ENCODE measurements around the gene QRICH2. TPM values are rescaled to one million over a fixed set of nuclear protein-coding genes. Genes with fewer than 3 reads are reported as not detected.

QRICH2 gene
- total and polyA plus RNA-seq, 10 of the 15 experiments (the other 5 are each of a cell fraction or from before 2014, with no cell fraction given) = 0.04 to 0.72 (median 0.25) TPM

- ChIA-PET CTCF (interaction anchor here (1.1 to 7.9 kb wide), 7 partner anchors 9 to 81 kb away, joined by 3 to 82 read pairs (median 13); no protein-coding TSS in a partner anchor), RAD21 (ENCODE audit: unreplicated experiment) (interaction anchor here (0.9 to 18.5 kb wide), 9 partner anchors 8 to 135 kb away, joined by 3 to 419 read pairs (median 6); no protein-coding TSS in a partner anchor), SMC1A (ENCODE audit: uncharacterized antibody, unreplicated experiment) (interaction anchor here (0.9 to 8.3 kb wide), 10 partner anchors 9 to 115 kb away, joined by 3 to 226 read pairs (median 8); no protein-coding TSS in a partner anchor), POLR2A (interaction anchor here (4.8 to 17.9 kb wide), 4 partner anchors 11 to 75 kb away, joined by 20 to 427 read pairs (median 212); partner anchors contain the start of gene RNF157)
- TF ChIP-seq BMI1 (IDR thresholded peaks at IDR 0.05; ENCODE audit: borderline replicate concordance) (no peak), TCF3 (IDR thresholded peaks at IDR 0.05; ENCODE audit: borderline replicate concordance, insufficient read depth, low read depth, low read length) (no peak), RAD21 (IDR thresholded peaks at IDR 0.05; ENCODE audit: insufficient read depth, low read depth, low read length) (no peak), POLR2AphosphoS2 (IDR thresholded peaks at IDR 0.05; ENCODE audit: low read depth, low read length) (no peak), MEF2B (IDR thresholded peaks at IDR 0.05; ENCODE audit: partially characterized antibody, poor library complexity, severe bottlenecking) (no peak), PAX8 (IDR thresholded peaks at IDR 0.05) (no peak), ZBTB4 (CRISPR knock-in tag; IDR thresholded peaks at IDR 0.05) (no peak), MYB (IDR thresholded peaks at IDR 0.05; ENCODE audit: borderline replicate concordance, low read depth, low read length) (no peak)
- 10% methylated on average over 5 of the region's 5 CpGs for WGBS (ENCODE audit: insufficient coverage, insufficient replicate concordance, low lambda C conversion rate, missing lambda C conversion rate)
- FAIRE-seq (no peak), DNase-seq (ENCODE audit: low read depth, low spot score) (no peak), ATAC-seq (no peak)
- H3K36me3 ChIP-seq (ENCODE audit: control insufficient read depth in 2 of 2, insufficient read depth in 2 of 2, low read length in 1 of 2) = no peaks in the 10 kb centered on the region
- no peaks in the 10 kb centered on the region for H3K27me3 ChIP-seq (replicated peaks in 1 of 2; ENCODE audit: control insufficient read depth in 2 of 2, insufficient read depth in 2 of 2, low read length in 1 of 2)
- H3K9me3 ChIP-seq (replicated peaks; ENCODE audit: control insufficient read depth, insufficient read depth, low read length) = no peaks in the 10 kb centered on the region
- H3K9ac ChIP-seq (ENCODE audit: control insufficient read depth, insufficient read depth, low read length) = peak overlapping the region; percentile 26; the same call in 1 of the 2 replicates
- in situ Hi-C loops (cut with MboI) = loop anchor here (5.0 to 25.0 kb wide), 4 partner anchors 73 to 1902 kb away; partner anchors contain the start of genes SYNGR2 and UNK
- no peaks in the 10 kb centered on the region for H4K20me1 ChIP-seq (ENCODE audit: control insufficient read depth, insufficient read depth)
- peaks cover 40% of the 10 kb centered on the region for H3K4me1 ChIP-seq (ENCODE audit: control insufficient read depth, insufficient read depth, low read length)
- peak overlapping the region; percentile 49 for H3K4me2 ChIP-seq (ENCODE audit: control insufficient read depth, insufficient read depth)
- intact Hi-C loops (cut with micrococcal nuclease; ENCODE audit: unreplicated experiment) = loop anchor here (10.0 kb wide), 1 partner anchor 476 kb away; the partner anchor contains the start of gene UNK
- peak overlapping the region; percentile 48; the same call in 1 of the 2 replicates for H2AFZ ChIP-seq (ENCODE audit: control insufficient read depth, low read depth, low read length)
- H3K27ac ChIP-seq (ENCODE audit: control insufficient read depth, insufficient read depth) = peak overlapping the region; percentile 39; the same call in 1 of the 2 replicates
- BruUV-seq (replicated peaks) = no TSS peak
- H3K4me3 ChIP-seq = no peak overlapping the region
- H3K79me2 ChIP-seq (ENCODE audit: control insufficient read depth, insufficient read depth, low read length) = peaks cover 6% of the 10 kb centered on the region
Observed at GRCh38 chr17:76260669-76261068, 47.4 kb downstream of the QRICH2 start.
